Ishikawa (cell line): Measurements from ENCODE around the gene SLC8A1.

Experiments used
- CEBPB ChIP-seq: IDR thresholded peaks from 2 replicates; pipeline ENCODE4 v1.6.1; 2012
- EGR1 ChIP-seq: IDR thresholded peaks from 2 replicates; pipeline ENCODE4 v1.6.1; 2012
- EP300 ChIP-seq: IDR thresholded peaks from 2 replicates; pipeline ENCODE4 v1.6.1; 2012; ENCODE audit warnings: borderline replicate concordance
- NFIC ChIP-seq: IDR thresholded peaks from 2 replicates; pipeline ENCODE4 v1.6.1; 2012
- TAF1 ChIP-seq: IDR thresholded peaks from 2 replicates; pipeline ENCODE4 v1.6.1; 2012; ENCODE audit warnings: low read depth, mild to moderate bottlenecking
- YY1 ChIP-seq: IDR thresholded peaks from 2 replicates; pipeline ENCODE4 v1.6.1; 2012; ENCODE audit warnings: low read depth
- TF ChIP-seq, protein P1 (sequence below): IDR thresholded peaks from 2 replicates; pipeline ENCODE4 v1.6.1; 2012; ENCODE audit warnings: low read depth, mild to moderate bottlenecking
- TF ChIP-seq, protein P2 (sequence below): IDR thresholded peaks from 2 replicates; pipeline ENCODE4 v1.6.1; 2012
- TF ChIP-seq, protein P3 (sequence below): IDR thresholded peaks from 2 replicates; pipeline ENCODE4 v1.6.1; 2012

DNA sequence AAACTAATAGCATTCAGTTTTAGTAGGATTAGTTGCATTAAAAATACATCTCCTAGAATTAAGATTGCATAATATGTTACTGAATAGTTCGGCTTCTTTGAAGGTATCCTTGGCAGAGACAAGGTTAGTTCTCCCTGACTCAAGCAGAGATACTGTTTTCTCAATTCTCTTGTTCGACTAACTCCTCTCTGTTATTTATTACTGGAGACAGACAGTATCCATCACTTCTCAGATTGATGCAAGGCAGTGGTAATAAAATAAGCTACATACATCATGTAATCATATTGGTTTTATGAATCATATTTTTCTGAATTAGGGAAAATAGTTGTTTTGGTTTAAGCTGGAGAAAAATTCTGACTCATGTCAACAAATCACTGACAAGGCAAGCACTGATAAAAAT, 134.8 kb downstream of the SLC8A1 start:
- no peak for TF ChIP-seq NFIC
- TF ChIP-seq, protein P1, sequence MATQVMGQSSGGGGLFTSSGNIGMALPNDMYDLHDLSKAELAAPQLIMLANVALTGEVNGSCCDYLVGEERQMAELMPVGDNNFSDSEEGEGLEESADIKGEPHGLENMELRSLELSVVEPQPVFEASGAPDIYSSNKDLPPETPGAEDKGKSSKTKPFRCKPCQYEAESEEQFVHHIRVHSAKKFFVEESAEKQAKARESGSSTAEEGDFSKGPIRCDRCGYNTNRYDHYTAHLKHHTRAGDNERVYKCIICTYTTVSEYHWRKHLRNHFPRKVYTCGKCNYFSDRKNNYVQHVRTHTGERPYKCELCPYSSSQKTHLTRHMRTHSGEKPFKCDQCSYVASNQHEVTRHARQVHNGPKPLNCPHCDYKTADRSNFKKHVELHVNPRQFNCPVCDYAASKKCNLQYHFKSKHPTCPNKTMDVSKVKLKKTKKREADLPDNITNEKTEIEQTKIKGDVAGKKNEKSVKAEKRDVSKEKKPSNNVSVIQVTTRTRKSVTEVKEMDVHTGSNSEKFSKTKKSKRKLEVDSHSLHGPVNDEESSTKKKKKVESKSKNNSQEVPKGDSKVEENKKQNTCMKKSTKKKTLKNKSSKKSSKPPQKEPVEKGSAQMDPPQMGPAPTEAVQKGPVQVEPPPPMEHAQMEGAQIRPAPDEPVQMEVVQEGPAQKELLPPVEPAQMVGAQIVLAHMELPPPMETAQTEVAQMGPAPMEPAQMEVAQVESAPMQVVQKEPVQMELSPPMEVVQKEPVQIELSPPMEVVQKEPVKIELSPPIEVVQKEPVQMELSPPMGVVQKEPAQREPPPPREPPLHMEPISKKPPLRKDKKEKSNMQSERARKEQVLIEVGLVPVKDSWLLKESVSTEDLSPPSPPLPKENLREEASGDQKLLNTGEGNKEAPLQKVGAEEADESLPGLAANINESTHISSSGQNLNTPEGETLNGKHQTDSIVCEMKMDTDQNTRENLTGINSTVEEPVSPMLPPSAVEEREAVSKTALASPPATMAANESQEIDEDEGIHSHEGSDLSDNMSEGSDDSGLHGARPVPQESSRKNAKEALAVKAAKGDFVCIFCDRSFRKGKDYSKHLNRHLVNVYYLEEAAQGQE = no peak
- TF ChIP-seq CEBPB = no peak
- TF ChIP-seq YY1 = no peak
- TF ChIP-seq, protein P2, sequence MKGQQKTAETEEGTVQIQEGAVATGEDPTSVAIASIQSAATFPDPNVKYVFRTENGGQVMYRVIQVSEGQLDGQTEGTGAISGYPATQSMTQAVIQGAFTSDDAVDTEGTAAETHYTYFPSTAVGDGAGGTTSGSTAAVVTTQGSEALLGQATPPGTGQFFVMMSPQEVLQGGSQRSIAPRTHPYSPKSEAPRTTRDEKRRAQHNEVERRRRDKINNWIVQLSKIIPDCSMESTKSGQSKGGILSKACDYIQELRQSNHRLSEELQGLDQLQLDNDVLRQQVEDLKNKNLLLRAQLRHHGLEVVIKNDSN = no peak
- TF ChIP-seq EGR1 = no peak
- TF ChIP-seq TAF1 = no peak
- no peak for TF ChIP-seq EP300
- TF ChIP-seq, protein P3, sequence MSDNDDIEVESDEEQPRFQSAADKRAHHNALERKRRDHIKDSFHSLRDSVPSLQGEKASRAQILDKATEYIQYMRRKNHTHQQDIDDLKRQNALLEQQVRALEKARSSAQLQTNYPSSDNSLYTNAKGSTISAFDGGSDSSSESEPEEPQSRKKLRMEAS = no peak
